HepG2 (cell line): ENCODE data around the gene CCM2L. TPM values are rescaled to one million over a fixed set of nuclear protein-coding genes. Genes with fewer than 3 reads are reported as not detected.

Experiments
- DMAP1 ChIP-seq: IDR thresholded peaks from 2 replicates; pipeline ENCODE4 v1.6.1; 2016
- ETV5 ChIP-seq: IDR thresholded peaks from 2 replicates; pipeline ENCODE4 v1.6.1; 2018; ENCODE audit warnings: missing biosample characterization, missing genetic modification reagents, inconsistent platforms, borderline replicate concordance
- GABPB1 ChIP-seq: IDR thresholded peaks from 2 replicates; pipeline ENCODE4 v1.6.1; 2016; ENCODE audit warnings: mild to moderate bottlenecking, missing genetic modification reagents, moderate library complexity, missing compliant biosample characterization
- HNF4G ChIP-seq, 2 experiments: sonication (generic) in 1 of 2; formaldehyde crosslinking in 1 of 2; IDR thresholded peaks; 2 replicates each; pipeline versions ENCODE4 v1.4.0 to v1.6.1; 2011 to 2020; ENCODE audit warnings: borderline replicate concordance in 2 of 2, low read depth in 2 of 2, mild to moderate bottlenecking in 2 of 2, low read length in 1 of 2, missing genetic modification reagents in 1 of 2, moderate library complexity in 1 of 2
- JUN ChIP-seq: sonication (generic); formaldehyde crosslinking; IDR thresholded peaks from 2 replicates; pipeline ENCODE4 v1.4.0; 2020; ENCODE audit warnings: mild to moderate bottlenecking, missing genetic modification reagents
- MAZ ChIP-seq, 2 experiments: sonication (generic) in 1 of 2; formaldehyde crosslinking in 1 of 2; IDR thresholded peaks; 2 replicates each; pipeline versions ENCODE4 v1.5.0 to v1.6.1; 2012 to 2020; ENCODE audit warnings: low read depth in 2 of 2, mild to moderate bottlenecking in 2 of 2, borderline replicate concordance in 1 of 2, improper control_type of control experiment in 1 of 2, low read length in 1 of 2, missing genetic modification reagents in 1 of 2, moderate library complexity in 1 of 2
- NFRKB ChIP-seq: fragments of 450-650 bp; IDR thresholded peaks from 2 replicates; pipeline ENCODE4 v1.6.1; 2017
- PITX1 ChIP-seq: sonication (generic); formaldehyde crosslinking; IDR thresholded peaks from 2 replicates; pipeline ENCODE4 v1.5.1; 2020; ENCODE audit warnings: mild to moderate bottlenecking, missing genetic modification reagents
- POLR2AphosphoS5 ChIP-seq: IDR thresholded peaks from 2 replicates; pipeline ENCODE4 v1.6.1; 2012; ENCODE audit warnings: low read depth, low read length
- PRDM4 ChIP-seq: sonication (generic); formaldehyde crosslinking; IDR thresholded peaks from 2 replicates; pipeline ENCODE4 v1.9.0; 2021; ENCODE audit warnings: missing genetic modification reagents, borderline replicate concordance
- PRMT3 ChIP-seq: sonication (generic); formaldehyde crosslinking; IDR thresholded peaks from 2 replicates; pipeline ENCODE4 v1.8.1; 2022; ENCODE audit warnings: low read depth, mild to moderate bottlenecking, moderate library complexity, missing genetic modification reagents, borderline replicate concordance
- SKI ChIP-seq: fragments of 450-650 bp; IDR thresholded peaks from one replicate; pipeline ENCODE4 v1.6.1; 2018; ENCODE audit warnings: mild to moderate bottlenecking; ENCODE audit not compliant: partially characterized antibody
- TRAFD1 ChIP-seq: sonication (generic); formaldehyde crosslinking; IDR thresholded peaks from 2 replicates; pipeline ENCODE4 v1.5.1; 2020; ENCODE audit warnings: missing genetic modification reagents, mild to moderate bottlenecking, borderline replicate concordance
- ZBTB43 ChIP-seq: sonication (generic); formaldehyde crosslinking; conservative IDR thresholded peaks from 2 replicates; pipeline ENCODE4 v1.4.0; 2020; ENCODE audit warnings: missing genetic modification reagents
- ZBTB44 ChIP-seq: sonication (generic); formaldehyde crosslinking; IDR thresholded peaks from 2 replicates; pipeline ENCODE4 v1.4.0; 2020; ENCODE audit warnings: missing genetic modification reagents
- ZNF496 ChIP-seq: sonication (generic); formaldehyde crosslinking; IDR thresholded peaks from 2 replicates; pipeline ENCODE4 v1.8.1; 2023; ENCODE audit warnings: mild to moderate bottlenecking, moderate library complexity, missing genetic modification reagents; ENCODE audit not compliant: insufficient replicate concordance
- ZNF569 ChIP-seq: sonication (generic); formaldehyde crosslinking; IDR thresholded peaks from 2 replicates; pipeline ENCODE4 v1.5.0; 2020; ENCODE audit warnings: mild to moderate bottlenecking, missing genetic modification reagents, moderate library complexity, borderline replicate concordance
- ZSCAN9 ChIP-seq: IDR thresholded peaks from 2 replicates; pipeline ENCODE4 v1.6.1; 2016; ENCODE audit warnings: borderline replicate concordance
- polyA plus RNA-seq, 8 experiments: library from polyadenylated mRNA; depleted of rRNA in 3 of 8; stranded (reverse) in 7 of 8; unstranded in 1 of 8; fragments of >200 nt; fragmentation: Illumina TruSeq in 4 of 8; extraction: Trizol in 4 of 8; gene quantifications; 2 replicates each; pipeline versions ENCODE4 v1.2.1 to v1.2.3, GENCODE V29; 2011 to 2016; ENCODE audit warnings: low read depth in 4 of 8, missing spikeins in 1 of 8, mixed read lengths in 1 of 8; ENCODE audit not compliant: insufficient read depth in 1 of 8
- total RNA-seq, 5 experiments: library from RNA; depleted of rRNA; stranded (reverse); fragments of >200 nt; fragmentation: Illumina TruSeq; extraction: Trizol; gene quantifications; 2 replicates each; pipeline ENCODE4 v1.2.3, GENCODE V29; 2016; ENCODE audit warnings: low read depth in 1 of 5

Gene CCM2L
- total and polyA plus RNA-seq, 2 of the 13 experiments (the other 11 are each of a cell fraction or from before 2014, with no cell fraction given), result 0.15 TPM; not detected in 1

GRCh38 chr20:31968291-31969126 lies 41.7 kb upstream of the CCM2L start (continued):
- peak; percentile 100 for TF ChIP-seq ZSCAN9 (CRISPR knock-in tag)
- no peak for TF ChIP-seq HNF4G (IDR thresholded peaks at IDR 0.05; ENCODE audit: borderline replicate concordance, low read depth, low read length)
- TF ChIP-seq HNF4G (CRISPR knock-in tag; IDR thresholded peaks at IDR 0.05; ENCODE audit: borderline replicate concordance, low read depth), result peak; percentile 100
- TF ChIP-seq PITX1 (CRISPR knock-in tag), result peak; percentile 100
- 0 out of 2 replicates have a peak, but pooled peaks have one; percentile 41 for TF ChIP-seq MAZ (IDR thresholded peaks at IDR 0.05; ENCODE audit: borderline replicate concordance, low read depth, low read length)
- peak; percentile 100 for TF ChIP-seq MAZ (CRISPR knock-in tag; IDR thresholded peaks at IDR 0.05; ENCODE audit: low read depth)
- TF ChIP-seq ETV5 (CRISPR knock-in tag), result peak; percentile 100
- TF ChIP-seq PRMT3 (CRISPR knock-in tag), result peak; percentile 100
- TF ChIP-seq SKI, result peak; percentile 86
- TF ChIP-seq ZNF569, result peak; percentile 100
- peak; percentile 100 for TF ChIP-seq ZBTB44 (CRISPR knock-in tag)
- TF ChIP-seq NFRKB, result no peak
- TF ChIP-seq TRAFD1, result peak; percentile 100
- TF ChIP-seq GABPB1 (CRISPR knock-in tag), result peak; percentile 96
- no peak for TF ChIP-seq POLR2AphosphoS5
- TF ChIP-seq JUN, result peak; percentile 100
- peak; percentile 99 for TF ChIP-seq ZNF496 (CRISPR knock-in tag)
- peak; percentile 99 for TF ChIP-seq DMAP1 (CRISPR knock-in tag)
- TF ChIP-seq ZBTB43, result peak; percentile 100
- peak; percentile 100 for TF ChIP-seq PRDM4 (CRISPR knock-in tag)
